Measurements from ENCODE around the gene DUSP2.

Gene DUSP2

DNA sequence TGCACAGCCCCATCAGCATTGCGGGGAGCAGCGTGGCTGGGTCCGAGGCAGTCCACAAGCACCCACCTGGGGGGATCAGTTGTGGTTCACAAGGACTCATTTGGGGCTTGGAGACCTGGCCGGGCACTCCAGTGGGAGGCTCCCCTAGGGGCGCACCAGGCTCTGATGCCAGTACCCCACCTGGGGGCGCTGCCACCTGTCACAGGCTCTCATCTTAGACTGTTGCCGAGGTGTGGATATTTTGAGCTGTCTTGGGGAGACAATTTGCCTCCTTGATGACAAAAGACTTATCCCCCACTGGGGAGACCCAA is 31.9 kb downstream of the DUSP2 start:
- no peak for DNase-seq

DNA sequence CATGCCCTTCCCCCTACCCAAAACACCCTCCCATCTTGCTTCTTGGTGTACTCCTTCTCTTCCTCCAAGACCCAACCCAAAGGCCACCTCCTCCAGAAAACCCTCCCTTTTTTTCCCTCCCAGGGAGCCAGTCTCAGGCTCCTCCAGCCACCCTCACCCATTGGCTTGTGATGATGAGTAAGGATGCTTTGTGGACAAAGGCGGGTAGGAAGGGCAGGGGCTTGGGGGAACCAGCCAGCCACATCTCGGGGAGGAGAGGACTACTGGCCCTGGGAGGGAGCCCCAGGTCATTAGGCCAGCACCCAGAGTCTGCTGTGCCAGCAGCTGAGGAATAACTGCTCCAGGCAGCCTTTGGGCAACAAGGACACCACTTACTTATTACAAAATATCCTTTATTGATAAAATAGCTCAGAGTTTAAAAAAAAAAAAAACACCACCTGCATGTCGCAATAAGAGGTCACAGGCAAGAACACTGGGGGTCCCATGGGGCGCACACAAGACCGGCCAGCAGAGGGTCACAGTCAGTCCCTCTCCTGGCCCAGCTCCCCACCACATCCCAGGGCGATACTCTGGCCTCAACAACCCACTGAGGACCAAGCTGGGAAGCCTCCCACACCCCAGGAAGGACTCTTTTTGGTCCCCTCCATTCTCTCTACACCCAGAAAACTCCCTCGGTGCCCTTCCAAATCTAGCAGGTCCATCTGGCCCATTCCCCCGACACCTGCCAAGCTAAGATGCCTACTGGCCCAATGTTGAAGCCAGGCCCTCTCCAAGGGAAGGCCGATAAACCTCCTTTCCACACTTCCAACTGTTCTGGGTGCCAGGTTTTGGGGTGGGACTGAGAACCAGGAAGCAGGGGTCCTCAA is 32.5 kb downstream of the DUSP2 start:
- no peak for DNase-seq

DNA sequence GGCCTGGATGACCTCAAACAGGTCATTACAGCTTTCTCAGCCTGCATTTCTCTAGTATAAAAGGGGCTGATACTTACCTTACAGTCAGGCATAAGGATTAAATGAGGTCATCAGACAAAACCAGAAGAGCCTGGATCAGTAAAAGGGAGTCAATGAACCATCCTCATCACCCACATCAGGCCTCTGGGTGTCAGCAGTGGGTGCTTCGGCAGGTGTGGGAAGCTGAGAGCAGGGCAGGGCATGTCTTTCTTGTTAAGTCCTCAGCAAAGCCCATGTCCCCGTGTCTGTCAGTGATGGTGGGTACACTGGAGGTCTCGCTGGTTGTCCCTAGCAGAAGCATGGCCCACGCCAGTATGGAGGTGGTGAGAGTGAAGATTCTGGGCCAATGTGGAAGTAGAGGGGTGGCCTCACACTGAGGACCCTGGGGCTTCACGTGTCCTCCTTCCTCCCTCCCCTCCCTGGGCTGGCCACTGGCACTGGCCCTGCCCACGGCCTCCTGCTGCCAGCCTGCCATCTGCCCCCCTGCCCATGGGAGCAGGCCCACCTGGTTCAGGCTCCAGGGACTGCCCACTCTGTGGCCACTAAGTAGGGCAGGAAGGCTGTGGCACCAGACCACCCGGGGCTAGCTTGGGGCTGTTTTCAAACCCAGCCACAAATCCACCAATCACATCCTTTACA is 33.3 kb downstream of the DUSP2 start:
- DNase-seq: no peak

DNA sequence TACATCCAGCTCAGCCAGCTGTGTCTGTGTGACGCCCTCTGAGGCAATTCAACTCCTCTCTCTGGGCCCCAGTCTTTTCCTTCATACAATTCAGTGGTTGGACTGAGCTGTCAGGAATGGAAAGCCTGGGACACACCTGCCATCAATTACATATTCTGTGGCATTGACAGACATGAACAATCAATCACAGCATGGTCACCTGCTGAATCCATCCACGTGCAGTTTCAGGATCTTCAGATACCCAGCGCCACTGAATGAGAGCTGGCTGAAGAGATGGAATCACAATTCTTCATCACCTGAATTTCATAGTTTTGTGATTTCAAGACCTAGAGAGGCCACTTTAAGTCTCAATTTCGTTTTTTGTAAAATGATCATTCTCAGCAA is 34.0 kb downstream of the DUSP2 start:
- DNase-seq: no peak

DNA sequence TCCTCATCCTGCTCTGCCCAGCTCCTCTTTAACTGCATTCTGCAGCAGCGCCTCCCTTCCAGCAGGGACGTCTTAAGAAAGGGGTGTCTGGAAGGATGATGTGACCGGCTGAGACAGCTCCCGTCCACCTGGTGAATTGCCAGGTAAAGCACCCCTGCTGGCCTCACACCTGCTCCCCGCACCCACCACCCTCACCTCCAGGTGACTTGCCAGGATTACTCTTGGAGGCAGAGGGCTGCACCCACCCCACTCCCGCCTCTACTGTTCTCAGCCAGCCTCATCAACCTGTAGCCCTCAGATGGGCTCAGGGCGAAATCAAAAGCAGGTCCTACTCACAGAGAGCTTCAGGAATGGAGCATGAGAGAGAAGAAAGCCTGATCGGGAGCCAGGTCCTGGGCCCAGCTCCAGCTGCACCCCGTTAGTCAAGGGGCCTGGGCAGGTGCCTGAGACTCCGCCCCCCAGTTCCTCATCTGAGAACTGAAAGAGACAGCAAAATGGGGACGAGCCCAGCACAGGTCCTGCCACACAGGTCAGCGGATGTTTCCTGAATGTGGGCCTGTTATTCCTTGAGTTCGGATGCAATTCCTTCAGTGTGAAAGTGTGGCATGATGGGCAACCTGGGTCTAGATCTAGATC is 34.5 kb downstream of the DUSP2 start:
- DNase-seq: no peak

DNA sequence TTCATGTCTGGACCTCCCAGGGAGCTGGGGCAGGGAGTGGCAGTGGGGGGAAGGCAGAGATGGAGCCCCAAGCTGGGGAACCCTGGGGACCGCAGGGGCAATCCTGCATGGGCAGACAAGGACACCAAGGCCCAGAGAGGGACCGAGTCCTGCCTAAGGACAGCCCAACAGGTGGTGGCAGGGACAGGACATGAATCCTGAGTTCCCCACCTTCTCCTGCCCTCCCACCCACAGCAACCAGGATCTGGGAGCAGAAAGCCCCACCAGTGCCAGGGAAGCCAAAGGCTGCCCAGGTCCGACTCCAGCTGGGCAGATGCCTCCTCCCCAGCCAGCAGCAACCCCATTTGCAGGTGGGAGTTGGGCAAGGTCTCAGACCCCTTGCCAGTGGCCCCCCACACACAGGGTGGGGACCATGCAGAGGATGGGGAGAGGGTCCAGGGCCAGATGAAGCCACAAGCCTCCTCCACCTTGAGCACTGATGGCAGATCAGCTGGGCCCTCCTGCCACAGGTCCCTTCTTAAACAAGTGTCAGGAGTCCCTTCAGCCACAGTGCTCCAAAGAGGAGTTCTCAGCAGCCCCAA is 35.2 kb downstream of the DUSP2 start:
- DNase-seq: no peak

DNA sequence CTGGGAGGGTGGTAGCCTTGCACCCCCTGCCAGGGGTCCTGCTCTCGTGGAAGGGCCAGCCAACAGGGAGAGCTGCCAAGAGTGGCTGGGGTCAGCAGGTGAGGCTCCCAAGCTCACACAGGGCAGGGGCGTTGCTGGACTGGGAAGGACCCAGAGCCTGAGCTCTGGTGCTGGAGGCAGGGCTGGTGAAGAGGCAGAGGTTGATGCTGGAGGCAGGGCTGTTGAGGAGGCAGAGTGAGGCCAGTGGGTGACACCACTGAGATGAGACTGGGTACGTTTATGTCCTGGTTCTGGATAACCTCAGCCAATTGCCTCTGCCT is 35.9 kb downstream of the DUSP2 start:
- no peak for DNase-seq

DNA sequence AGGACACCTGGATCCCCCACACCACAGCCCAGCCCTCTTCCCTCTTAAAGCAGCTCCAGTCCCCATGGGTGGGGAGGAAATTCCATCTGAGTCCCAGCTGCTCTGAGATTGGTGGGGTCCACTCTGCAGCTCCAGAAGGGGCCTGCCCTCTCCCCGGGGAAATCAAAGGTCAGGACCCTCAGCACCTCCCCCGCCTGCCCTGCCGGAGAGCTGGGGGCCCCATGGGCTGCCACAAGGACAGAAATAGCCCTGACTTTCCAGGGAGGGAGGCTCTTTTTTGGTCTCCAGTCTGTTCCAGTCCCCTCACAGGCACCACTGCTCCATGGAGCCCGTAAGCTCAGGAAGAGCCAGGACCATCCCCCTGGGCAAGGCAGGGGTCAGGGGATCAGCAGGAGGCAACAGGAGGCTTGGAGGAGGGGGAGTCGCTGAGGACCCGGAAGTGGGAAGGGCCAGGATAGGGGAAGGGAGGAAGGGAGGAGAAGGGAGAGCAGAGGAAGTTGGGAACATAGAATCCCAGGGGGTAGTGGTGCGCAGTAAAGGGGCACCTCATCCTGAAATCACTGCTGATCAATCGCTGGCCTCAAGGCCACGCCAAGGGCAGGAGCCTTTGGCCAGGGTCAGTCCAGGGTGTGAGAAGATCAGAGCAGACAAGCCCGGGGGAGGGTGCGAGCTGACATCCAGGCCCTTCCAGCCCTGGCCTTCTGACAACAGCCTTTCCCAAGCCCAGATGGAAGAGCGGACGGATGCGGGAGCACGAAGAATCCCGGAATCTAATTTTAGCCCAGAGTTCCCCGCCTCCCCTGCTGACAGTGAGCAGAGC is 36.5 kb downstream of the DUSP2 start:
- DNase-seq: no peak

DNA sequence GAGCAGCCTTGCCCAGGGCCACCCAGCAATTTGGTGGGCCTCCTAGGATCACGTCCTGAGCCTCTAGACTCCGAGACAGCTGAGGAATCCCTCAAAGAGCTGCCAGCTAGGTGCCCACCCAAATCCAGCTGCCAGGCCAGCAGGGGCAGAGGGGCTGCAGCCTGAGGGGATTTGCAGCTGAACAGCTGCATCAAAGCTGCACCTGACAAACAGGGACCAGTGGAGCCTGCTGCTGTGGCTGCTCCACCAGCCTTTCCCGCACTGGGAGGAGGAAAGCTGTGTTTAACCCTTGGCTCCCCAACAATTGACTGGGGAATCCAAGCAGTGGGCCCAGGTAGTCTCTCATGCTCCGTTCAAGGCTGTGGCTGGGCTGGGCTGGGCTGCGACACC is 37.1 kb downstream of the DUSP2 start:
- DNase-seq: no peak

DNA sequence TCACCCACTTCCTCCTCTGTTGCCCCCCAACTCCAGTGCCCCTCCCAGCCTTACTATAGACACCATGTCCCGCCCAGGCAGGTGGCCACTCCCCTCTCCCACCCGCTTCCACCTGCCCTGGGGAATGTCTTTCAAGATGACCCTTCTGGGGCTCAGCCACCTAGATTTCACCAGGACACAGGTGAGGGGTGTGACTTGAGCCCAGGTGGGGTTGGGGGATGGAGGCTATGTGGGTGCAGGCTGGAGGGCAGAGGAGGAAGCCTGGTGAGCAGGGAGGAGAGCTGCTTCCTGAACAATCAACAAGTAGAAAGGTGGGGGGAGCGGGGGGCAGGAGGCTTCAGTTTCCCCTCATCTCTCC is 37.6 kb downstream of the DUSP2 start:
- no peak for DNase-seq

DNA sequence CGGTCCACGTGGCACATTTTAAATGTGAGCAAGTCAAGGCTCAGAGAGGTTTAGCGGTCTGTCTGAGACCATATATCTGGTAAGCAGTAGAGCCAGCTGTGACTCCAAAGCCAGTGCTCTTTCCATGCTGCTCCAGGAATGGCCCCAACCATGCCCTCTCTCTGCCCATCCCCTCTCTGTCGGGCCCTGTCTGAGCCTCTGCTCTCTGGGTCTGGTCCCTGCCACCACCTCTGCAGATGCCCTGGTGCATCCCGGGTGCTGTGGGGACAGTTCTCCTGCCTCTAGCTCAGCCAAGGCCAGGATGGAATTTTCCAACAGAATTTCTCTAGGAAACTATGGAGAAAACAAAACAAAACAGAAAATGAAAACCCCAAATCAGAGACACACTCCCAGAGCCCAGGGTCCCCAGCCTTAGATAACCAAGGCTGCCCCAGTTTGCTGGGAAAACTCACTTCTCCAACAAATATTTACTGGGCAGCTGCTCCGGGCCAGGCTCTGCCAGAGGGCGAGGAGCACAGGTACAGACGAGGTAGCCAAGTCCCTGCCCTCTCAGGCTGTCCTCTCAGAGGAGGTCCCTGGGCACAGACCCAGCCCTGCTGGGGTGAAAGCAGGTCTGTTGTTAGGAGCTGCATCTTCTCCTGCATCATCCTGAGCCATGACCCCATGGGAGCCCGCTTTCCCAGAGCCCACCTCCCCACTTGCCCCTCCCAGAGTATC is 38.1 kb downstream of the DUSP2 start:
- no peak for DNase-seq

DNA sequence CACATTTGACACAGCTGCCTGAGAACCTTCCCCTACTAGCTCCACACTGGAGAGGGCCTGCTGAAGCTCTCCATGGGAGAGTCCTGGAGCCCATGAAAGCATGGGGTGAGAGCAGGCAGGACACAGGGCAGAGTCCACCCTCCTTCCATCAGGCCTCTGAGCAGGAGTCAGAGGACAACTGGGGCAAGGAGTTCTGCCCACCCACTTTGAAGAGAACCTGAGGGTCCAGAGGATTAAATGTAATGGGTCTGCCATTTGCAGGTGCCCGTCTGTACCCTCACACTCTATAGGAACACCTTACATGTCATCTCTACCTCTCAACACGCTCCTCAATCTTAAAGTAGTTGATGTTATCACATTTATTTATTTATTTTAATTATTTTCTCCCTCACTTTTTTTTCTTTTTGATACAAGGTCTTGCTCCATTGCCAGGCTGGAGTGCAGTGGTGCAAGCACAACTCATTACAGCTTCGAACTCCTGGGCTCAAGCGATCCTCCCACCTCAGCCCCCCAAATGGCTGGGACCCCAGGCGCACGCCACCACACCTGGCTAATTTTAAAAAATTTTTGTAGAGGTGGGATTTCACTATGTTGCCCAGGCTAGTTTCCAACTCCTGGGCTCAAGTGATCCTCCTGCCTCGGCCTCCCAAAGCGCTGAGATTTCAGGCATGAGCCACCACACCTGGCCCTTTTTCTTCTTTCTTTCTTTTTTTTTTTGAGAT is 39.1 kb downstream of the DUSP2 start:
- no peak for DNase-seq

DNA sequence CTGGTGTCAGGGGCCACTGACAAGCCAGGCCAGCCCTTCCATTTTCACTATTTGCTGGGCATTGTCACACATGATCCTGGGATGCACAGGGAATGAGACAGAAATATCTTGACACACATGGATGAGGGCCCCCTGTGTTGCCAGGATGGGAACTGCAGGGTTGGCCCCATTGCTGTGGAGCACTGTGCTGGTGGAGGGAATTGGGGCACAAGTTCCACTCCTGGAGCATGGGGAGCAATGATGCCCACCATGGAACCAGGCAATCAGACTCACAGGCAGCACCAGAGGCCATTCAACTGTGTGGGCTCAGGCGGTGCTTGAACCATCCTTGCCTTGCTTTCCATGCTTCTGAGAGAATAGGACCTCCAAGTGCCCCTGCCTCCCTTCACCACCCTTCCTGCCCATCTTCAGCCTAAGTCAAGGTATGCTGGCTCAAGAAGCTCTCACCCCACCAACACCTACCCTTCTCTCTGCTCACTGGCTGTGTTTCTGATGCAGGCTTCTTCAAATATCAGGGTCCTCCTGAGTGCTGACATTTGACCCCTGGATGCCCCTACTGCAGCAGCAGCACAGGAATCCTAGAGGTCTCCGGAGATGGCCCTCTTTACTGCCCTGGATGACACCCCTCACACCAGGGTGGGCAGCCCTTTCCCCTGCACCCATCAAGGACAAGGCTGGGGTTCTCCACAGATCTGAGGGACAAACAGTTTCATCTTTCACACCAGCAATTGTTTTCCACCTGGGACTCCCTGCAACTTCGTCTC is 39.9 kb downstream of the DUSP2 start:
- no peak for DNase-seq

DNA sequence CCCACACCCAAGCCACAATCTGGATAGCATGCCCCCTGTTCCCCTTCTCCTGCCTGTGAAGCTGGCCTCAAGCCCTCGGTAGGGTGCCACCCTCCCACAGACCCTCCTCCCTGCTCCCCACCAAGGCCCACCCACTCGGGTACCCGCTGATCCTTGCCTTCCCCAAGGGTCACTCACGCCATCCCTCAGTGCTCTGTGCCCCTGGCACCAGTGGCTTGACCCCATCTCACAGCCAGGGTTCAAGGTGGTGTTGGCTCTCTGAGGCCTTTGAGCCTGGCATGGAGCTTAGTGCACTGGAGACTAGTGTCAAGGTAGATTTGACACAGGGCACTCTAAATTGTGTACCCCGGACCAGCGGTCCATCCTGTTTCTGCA is 40.8 kb downstream of the DUSP2 start:
- no peak for DNase-seq

DNA sequence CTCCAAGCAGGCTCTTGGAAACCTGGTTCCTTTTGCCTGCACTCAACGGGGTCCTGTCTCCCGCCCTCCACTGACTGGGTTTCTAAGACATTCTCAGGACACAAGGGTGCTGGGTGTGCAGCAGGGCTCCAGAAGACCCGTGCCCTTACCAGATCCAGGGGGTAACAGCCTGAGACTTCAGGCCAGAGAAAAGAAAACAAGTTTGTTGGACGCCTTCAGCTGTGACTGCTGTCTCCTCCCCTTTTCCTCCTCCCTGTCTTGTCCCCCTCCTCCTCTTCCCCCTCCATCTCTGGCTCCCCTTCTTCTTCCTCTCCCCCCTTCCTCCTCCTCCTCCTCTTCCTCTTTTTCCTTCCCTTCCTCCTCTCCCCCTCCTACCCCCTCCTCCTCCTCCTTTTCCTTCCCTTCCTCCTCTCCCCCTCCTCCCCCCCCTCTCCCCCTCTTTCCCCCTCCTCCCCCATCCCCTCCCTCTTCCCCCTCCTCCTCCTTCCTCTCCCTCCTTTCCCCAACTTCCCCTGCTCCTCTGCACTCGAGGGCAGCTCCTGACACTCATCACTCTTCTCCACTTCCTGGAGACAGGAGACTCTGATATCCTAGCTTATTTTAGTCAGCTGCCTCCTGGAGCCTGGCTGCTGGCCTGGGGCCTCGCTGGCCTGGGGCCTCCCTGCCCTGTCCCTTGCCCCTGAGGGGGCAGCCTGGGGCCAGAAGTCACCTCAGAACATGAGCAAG is 41.3 kb downstream of the DUSP2 start:
- no peak for DNase-seq

DNA sequence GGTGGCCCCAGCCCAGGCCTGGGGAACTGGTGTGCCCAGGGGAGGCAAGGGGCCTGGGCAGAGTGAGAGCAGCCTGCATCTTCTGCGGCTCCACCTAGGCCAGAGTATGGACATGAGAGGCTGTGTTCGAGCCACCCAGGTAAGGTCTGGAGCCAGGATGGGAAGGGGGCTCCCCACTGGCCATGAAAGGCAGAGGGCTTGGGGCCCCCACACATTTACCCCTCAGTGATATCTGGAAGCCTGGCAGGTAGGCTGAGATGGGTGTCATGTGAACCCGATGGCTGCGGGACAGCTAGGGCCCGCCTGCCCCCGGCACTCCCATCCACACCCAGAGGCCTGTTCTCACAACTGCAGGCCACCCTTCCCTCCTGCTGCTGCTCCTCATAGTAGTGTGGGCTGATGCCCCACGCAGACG is 42.0 kb downstream of the DUSP2 start:
- DNase-seq: no peak

DNA sequence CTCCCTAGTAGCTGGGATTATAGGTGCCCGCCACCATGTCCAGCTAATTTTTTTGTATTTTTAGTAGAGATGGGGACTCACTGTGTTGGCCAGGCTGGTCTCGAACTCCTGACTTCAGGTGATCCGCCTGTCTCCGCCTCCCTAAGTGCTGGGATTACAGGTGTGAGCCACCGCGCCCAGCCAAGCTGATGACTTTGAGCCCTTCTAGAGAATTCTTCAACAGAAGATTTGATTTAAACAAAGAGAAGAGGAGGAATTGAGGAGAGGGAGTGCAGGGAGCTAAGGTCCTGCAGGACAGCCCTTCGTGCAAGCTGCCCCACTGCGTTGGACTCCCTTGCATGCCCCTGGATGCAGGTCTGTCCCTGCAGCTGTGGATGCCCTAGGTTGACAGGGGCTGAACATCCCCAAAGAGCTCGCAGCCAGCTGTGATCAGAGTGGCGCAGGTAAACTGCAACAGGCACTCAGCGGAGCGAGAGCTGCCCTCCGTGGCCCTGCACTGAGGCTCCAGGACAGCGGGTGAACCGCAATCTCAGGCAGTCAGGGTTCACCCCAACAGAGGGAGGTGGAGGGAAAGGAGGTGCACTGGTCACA is 42.5 kb downstream of the DUSP2 start:
- no peak for DNase-seq

DNA sequence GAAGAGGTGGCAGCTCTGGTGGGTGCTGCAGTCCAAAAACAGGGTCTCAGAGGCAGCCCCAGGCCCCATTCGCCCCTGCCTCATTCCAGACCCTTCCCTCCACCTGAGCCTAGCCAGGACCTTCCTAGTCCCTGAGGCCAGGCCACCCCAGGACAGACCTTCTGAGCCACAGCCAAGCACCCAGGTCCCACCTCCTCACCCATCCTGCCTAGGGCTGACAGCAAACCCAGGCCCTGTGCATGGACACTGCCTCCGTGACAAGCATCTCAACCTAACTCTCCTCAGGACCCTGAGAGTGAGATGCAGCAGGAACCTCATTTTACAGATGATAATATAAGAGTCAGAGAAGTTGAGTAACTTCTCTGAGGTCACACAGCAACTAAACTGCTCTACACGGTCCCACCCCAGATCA is 44.3 kb downstream of the DUSP2 start:
- no peak for DNase-seq

DNA sequence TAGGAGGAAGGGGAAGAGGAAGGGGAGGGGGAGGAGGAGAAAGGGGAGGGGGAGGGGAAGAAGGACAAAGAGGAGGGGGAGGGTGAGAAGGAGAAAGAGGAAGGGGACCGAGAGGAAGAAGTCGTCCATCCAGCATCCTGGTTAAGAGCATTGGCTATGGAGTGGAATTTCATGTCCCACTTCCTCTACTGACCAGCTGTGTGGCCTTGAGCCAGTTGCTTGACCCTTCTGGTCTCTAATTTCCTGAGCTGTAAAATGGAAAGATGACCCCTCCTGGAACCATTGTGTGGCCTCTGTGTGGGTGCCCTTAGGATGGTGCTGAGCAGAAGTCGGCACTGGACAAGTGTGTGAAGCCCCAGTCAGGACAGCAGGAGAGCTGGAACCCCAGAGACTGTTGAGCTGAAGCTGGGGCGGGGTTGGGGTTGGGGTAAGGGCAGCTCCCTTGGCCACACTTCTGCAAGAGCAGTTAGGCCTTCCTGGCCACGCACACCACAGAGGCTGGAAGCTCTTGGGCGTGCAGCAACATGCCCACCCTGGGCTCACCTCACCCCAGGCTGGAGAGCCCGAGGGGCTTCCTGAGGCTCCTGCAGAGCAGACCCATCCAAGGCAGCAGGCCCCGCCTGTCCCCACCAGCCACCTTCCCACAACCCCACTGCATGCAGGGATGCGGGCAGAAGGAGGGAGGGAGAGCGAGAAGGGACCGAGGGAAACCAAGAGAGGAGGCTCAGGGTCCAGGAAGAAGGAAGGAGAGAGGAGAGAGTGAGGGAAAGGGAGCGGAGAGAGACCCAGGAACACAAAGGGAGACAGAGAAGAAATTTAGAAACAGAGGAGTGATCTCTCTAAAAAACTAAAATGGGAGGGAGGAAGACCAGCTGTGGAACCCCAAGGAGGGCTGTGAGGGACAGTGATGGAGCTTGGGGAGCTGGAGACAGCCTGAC is 45.1 kb downstream of the DUSP2 start:
- no peak for DNase-seq
